GM10266 (cell line): ENCODE data around the gene CHSY1.
"Not testable (repeated sequence)": the region's sequence is repeated elsewhere in the genome, so short reads cannot be mapped to it uniquely, and the experiment has no call there.

ENCODE experiments used
- DNase-seq: peaks from one replicate; pipeline ENCODE4 v3.0.0; 2012; ENCODE audit errors: extremely low spot score
- TF ChIP-seq, protein P1 (sequence below): IDR thresholded peaks from 2 replicates; pipeline ENCODE4 v1.5.1; 2012; ENCODE audit warnings: mild to moderate bottlenecking, low read depth; ENCODE audit not compliant: control insufficient read depth, insufficient read depth; ENCODE audit errors: missing control alignments

CHSY1 gene

DNA sequence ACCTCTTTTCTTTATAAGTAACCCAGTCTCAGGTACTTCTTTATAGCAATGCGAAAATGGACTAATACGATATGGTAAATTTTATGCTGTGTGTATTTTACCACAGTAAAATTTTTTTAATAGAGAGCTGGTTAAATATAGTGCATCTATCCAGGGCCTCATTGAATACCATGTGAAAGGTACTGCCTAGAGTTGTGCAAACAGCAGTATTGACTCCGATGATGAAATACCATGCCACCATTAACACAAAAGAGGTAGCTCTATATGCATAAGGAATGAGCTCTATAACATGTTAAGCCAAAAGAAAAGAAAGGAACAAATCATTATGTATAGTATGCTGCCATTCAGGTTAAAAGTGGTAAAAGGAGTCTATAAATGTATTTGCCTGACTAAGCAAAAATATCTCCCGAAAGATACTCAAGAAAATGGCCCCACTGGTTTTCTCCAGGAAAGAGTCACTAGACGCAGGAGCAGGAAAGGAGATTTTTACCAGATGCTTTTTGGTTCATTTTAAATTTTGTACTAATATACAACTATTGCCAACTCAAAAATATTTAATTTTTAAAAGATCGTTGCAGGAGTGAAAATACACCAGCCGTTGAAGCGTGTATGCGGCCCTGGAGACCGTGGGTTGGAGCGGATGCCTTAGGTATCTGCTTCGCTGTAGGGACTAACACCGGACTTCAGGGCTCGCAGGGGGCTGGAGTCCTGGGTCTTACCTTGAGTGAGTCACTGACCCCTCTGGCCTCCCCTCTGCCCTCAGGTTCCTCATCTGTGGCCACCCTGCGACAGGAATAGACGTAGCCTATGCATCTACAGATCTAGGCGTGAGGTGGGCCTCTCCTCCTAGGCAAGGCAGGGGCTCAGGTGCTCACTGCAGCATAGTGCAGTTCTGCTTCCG, 120.1 kb downstream of the CHSY1 start:
- no peak for DNase-seq
- TF ChIP-seq, protein P1, sequence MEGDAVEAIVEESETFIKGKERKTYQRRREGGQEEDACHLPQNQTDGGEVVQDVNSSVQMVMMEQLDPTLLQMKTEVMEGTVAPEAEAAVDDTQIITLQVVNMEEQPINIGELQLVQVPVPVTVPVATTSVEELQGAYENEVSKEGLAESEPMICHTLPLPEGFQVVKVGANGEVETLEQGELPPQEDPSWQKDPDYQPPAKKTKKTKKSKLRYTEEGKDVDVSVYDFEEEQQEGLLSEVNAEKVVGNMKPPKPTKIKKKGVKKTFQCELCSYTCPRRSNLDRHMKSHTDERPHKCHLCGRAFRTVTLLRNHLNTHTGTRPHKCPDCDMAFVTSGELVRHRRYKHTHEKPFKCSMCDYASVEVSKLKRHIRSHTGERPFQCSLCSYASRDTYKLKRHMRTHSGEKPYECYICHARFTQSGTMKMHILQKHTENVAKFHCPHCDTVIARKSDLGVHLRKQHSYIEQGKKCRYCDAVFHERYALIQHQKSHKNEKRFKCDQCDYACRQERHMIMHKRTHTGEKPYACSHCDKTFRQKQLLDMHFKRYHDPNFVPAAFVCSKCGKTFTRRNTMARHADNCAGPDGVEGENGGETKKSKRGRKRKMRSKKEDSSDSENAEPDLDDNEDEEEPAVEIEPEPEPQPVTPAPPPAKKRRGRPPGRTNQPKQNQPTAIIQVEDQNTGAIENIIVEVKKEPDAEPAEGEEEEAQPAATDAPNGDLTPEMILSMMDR: no peak

DNA sequence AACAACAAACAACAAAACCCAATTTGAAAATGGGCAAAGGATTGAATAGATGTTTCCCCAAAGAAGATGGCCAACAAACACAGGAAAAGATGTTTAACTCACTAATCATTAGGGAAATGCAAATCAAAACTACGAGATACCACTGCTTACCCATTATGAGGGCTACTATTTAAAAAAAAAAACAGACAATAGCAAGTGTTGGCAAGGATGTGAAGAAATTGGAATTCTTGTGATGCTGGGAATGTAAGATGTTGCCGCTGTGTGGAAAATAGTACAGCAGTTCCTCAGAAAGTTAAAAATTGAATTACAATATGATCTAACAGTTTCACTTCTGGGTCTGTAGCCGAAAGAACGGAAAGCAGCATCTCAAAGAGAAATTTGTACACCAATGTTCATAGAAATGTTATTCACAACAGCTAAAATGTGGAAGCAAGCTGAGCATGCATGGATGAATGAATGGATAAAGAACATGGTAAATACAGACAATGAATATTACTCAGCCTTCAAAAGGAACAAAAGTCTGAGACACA, 121.9 kb downstream of the CHSY1 start:
- TF ChIP-seq, protein P1: no peak
- no peak for DNase-seq

DNA sequence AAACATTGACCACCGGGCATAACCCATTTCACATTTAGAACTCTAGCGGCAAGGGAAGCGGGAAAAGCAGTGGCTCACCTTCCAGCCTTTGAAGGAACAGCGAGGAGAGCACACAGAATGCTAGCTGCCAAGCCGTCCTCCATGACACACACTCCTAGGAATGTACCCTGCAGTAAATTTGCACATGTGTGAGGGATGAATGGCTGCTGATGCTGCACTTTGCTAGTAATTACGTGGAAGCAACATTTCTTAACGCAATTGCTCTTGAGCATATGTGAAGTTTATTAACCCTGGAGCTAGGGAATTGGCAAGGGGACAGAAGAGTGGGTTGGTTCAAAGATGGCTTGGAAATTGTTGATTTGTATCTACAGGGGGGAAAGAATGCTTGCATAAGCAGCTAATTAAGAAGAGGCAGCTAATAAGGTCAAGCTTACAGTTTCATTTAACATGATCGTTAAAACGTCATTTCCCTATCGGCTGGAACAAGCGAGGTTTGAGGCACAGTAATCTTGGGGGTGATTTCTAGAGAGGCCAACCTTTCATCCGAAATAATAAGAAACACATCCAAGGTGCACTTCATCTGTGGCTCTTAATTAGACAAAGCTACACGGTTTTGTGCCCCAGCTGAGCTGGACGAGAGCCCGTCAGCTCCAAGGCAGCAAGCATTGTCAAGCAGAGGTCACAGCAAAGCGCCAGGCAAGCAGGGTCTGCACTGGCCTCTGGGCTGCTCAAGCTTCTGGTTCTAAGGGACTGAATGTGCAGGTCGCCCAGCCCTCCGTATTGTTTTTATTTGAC, 123.4 kb downstream of the CHSY1 start:
- TF ChIP-seq, protein P1: no peak

DNA sequence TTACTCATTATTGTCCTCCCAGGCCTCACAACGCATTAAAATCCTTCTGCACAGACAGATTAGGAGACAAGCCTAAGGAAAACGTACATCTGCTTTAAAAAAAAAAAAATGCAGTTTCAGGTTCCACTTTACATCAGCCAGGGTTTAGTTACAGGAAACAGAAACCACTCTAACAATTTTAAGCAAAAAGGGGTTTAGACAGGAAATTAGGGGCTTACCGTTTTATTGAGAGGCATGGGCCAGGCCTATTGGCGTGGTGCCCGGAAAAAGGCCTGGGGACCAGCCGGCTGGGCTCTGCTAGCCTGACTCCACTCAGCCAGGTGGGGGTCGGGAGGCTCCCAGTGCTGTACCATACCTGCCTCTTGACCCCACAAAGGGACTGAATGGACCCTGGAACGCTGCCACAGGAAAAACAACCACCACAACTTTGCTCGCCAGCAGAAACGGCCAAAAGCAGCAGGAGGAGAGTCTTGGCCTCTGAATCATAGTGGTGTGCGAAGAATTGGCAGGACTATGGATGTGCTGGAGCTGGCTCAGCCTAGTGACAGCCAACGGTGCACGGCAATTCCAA, 124.3 kb downstream of the CHSY1 start:
- TF ChIP-seq, protein P1: no peak
- DNase-seq: peak; percentile 59

More for the DNA sequence above, 123.4 kb downstream of the CHSY1 start:
- DNase-seq: no peak

DNA sequence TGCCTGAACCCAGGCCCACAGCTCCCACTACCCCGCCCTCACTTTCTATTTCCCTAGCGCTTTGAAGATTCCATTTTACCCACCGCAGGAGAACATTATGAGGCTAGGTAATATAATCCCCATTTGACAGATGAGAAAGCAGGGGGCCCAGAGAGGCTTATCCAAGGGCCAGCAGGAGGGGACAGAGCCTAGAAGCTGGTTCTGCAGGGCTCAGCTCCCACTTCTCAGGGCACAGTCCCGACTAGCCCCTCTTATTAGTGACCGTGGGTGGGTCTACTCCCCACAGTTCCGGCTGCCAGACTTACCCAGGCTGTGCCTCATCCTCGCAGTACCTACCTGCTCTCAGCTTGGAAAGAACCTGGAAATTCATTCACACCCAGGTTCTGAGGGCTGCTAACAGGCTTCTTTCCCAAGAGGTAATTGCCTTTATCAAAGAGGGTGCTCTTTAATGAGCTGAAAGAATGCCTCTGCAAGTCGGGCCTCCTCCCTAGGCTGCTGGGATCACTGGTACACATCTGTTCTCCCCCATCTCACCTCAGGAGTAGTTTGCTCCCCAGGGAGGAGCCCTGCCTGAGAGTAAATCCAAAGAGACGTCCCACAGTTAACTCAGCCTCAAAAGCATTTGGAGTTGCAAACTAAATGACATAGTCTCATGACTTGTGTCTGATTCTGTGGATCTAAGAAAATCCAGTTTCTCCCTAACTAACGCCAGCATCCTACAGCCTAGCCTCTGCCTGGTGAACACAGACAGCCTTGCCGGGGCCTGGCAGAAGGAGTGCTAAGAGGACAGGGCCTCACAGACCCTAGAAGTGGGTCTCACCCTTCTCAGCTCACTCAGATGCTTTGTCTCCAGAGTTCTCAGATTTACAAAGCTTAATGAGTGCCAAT, 125.0 kb downstream of the CHSY1 start:
- DNase-seq: no peak
- TF ChIP-seq, protein P1: no peak

DNA sequence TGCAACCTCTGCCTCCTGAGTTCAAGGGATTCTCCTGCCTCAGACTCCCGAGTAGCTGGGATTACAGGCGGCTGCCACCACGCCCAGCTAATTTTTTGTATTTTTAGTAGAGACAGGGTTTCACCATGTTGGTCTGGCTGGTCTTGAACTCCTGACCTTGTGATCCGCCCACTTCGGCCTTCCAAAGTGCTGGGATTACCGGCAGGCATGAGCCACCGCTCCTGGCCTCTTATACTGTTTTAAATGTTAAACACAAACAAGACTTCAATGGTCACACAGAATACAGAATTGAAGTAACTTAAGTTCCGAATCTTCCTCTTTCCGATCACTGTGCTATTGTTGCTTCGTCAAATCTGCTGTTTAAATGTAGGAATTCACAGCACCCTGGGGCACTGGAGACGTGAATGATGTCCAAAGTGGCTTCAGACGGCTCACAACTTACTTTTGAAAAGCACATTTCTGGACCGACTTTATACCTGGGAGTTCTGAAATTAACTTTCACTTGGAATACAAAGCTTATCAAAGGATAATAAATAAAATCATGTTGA, 125.9 kb downstream of the CHSY1 start:
- DNase-seq: not testable (repeated sequence)
